HG02938 (cell line): ENCODE data around the gene NFATC1.
A peak's percentile ranks its signal among the peaks of the same experiment; 100 is the strongest.

Experiments
- ATAC-seq: cut with Tn5 transposase; IDR thresholded peaks from one replicate; pipeline ENCODE4 v1.9.1; 2021; ENCODE audit warnings: mild to moderate bottlenecking, moderate library complexity; ENCODE audit not compliant: unreplicated experiment

NFATC1 gene

GRCh38 chr18:79515331-79515730 is 119.6 kb downstream of the NFATC1 start:
- ATAC-seq, result no peak

GRCh38 chr18:79515944-79516351 is 120.2 kb downstream of the NFATC1 start:
- no peak for ATAC-seq

DNA sequence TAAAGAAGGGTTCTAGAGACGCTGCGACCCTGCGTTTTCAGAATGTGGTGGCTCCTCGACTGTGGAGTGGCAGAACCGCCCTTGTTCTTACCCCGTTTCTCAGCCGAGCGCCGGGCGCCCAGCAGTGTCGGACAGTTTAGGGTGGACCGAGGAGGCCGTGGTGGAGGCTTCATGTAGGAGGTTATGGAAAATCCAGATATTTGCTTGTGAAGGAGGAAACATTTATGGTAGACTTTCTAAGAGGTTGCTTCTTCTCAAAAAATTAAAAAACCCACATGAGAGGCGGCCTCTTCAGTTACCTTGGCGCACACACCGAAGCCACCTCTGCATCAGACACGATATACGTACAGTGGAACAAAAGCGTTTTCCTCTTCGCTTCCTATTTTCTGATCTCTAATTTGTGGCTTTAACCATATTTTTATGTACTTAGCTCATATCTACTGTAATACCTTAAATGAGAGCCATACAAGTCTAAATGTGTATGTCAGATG is 120.8 kb downstream of the NFATC1 start:
- ATAC-seq, result no peak

- ATAC-seq, result no peak
Observed at GRCh38 chr18:79517341-79517740, 121.6 kb downstream of the NFATC1 start.

- no peak for ATAC-seq
Observed at GRCh38 chr18:79518028-79518682, 122.4 kb downstream of the NFATC1 start.

- ATAC-seq, result no peak
Observed at GRCh38 chr18:79518683-79519128, 123.0 kb downstream of the NFATC1 start.

DNA sequence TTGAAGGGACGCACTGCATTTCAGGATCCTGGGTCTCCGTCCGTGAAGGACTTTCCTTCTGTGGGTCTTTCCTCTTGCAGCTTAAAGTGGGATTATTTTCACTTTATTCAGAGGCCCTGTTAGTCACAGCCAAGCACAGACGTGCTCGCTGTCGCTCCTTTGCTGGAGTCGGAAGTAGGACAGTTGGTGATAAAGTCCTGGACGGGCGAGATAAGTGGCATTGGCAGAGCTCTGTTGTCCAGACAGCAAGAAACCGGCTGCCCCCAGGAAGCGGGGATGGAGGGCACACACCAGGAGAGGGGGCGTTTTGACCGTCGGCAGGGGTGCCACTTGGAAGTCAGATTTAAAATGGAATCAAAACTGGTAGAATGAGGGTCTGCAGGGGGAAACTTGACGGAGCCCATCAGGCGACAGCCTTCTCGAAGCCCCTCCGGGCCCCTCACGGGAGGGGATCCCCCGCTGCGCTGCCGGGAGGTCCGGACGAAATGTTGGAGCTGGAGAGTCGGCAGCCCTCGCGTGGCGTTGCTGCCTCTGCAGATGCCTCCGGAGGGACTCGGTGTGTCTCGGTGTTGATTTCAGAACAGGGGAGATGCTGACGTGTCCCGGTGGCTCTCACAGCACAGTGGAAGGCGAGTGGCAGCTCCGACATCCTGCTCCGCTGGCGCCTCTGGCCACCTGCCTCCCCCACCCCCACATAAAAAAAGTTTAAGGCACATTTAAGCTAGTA is 124.2 kb downstream of the NFATC1 start:
- ATAC-seq, result no peak

DNA sequence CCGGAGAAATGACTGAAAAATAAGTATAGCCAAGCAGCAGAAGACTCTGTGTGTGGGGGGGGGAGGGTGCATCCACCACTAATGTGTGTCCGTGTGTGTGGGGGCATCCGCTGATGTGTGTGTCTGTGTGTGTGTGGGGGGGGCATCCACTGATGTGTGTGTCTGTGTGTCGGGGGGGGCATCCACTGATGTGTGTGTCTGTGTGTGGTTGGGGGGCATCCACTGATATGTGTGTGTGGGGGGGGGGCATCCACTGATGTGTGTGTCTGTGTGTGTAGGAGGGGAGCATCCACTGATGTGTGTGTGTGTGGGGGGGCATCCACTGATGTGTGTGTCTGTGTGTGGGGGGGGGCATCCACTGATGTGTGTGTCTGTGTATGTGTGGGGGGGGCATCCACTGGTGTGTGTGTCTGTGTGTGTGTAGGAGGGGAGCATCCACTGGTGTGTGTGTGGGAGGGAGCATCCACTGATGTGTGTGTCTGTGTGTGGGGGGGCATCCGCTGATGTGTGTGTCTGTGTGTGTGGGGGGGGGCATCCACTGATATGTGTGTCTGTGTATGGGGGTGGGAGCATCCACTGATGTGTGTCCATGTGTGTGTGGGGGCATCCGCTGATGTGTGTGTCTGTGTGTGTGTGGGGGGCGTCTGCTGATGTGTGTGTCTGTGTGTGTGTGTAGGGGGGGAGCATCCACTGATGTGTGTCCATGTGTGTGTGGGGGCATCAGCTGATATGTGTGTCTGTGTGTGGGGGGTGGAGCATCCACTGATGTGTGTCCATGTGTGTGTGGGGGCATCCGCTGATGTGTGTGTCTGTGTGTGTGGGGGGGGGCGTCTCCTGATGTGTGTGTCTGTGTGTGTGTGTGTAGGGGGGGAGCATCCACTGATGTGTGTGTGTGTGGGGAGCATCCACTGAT is 125.0 kb downstream of the NFATC1 start:
- ATAC-seq, result no peak

DNA sequence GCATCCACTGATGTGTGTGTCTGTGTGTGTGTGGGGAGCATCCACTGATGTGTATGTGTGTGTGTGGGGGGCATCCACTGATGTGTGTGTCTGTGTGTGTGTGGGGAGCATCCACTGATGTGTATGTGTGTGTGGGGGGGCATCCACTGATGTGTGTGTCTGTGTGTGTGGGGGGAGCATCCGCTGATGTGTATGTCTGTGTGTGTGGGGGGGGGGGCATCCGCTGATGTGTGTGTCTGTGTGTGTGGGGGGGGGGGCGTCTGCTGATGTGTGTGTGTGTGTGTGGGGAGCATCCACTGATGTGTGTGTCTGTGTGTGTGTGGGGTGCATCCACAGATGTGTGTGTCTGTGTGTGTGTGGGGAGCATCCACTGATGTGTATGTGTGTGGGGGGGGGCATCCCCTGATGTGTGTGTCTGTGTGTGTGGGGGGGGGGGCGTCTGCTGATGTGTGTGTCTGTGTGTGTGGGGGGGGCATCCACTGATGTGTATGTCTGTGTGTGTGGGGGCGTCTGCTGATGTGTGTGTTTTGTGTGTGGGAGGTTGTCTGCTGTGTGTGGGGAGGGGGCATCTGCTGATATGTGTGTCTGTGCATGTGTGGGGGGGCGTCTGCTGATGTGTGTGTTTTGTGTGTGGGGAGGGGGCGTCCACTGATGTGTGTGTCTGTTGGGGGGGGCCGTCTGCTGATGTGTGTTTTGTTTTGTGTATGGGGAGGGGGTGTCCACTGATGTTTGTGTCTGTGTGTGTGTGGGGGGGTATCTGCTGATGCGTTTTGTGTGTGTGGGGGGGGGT is 125.9 kb downstream of the NFATC1 start:
- ATAC-seq, result no peak

DNA sequence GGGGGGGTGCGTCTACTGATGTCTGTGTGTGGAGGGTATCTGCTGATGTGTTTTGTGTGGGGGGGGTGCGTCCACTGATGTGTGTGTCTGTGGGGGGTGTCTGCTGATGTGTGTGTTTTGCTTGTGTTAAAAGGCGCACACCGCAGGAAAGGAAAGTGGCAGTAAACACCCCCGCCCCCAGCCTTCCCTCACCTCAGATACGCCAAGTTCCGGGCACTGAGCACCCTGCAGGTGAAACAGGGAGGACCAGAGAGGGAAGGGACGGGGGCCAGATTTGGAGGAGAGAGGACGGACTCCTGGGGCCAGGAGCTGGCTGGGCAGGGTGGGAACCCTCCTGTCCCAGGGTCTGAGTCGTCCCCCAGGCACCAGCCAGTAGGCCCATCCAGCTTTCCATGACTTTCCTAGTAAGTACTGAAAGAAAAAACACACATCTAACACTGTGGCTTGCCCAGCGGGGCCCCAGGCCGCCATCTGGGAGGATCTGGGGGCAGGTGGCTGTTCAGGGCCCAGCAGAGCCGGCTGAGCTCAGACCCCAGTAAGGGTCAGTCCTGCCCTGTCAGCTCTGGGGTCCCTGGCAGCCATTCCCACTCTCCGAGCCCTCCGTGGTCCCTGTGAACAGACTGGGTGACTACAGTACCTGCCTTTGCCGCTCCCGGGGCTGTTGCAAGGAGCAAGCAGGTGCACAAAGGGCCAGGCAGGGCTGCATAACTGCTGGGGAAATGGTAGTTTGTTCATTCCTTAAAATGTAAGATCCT is 126.9 kb downstream of the NFATC1 start:
- peak; percentile 11 for ATAC-seq

DNA sequence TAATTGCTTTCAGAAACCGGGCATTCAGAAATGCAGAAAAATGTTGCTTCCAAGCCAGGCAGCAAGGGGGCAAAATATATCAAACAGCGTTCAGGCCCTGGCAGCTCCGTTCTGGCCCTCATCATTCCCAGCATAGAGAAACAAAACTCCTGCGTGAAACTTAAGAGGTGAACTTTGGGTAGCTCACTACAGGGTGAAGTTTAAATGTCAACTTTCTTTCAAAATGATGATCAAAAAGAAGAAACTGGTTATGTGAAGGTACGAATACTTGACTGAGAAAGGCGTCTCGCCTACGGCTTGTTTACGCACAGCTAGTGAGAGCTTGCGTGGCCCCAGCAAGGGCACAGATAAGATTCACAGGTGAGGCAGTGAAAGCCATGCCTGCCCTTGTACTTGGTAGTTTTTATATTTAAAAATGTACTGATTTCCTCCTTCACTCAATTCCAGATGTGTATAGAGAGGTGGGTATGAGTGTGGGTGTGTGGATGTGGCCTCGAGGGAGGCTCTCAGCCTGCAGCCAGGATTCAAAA is 127.5 kb downstream of the NFATC1 start:
- peak; percentile 36 for ATAC-seq

DNA sequence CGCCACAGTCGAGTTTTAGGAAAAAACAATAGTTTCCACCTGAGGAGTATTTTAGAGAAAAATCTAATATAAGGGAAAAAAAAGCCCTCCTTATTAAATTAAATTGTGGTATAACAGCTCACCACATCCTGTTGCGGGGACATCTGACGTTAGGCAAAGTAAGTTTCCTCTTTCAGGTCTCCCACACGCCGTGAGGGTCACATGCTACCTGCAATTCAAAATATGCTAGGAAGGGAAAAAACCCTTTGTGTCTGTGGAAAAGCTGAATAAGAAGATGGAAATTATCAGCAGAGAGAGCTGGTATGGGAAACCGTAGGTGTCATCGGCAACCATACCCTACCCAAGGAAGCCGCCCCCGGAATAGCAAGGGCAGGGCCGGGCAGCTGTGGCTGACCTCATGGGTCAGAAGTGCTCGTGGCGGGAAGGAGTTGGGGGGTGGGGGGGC is 128.0 kb downstream of the NFATC1 start:
- ATAC-seq, result peak; percentile 64

GRCh38 chr18:79524181-79525078 is 128.7 kb downstream of the NFATC1 start:
- peak; percentile 25 for ATAC-seq

DNA sequence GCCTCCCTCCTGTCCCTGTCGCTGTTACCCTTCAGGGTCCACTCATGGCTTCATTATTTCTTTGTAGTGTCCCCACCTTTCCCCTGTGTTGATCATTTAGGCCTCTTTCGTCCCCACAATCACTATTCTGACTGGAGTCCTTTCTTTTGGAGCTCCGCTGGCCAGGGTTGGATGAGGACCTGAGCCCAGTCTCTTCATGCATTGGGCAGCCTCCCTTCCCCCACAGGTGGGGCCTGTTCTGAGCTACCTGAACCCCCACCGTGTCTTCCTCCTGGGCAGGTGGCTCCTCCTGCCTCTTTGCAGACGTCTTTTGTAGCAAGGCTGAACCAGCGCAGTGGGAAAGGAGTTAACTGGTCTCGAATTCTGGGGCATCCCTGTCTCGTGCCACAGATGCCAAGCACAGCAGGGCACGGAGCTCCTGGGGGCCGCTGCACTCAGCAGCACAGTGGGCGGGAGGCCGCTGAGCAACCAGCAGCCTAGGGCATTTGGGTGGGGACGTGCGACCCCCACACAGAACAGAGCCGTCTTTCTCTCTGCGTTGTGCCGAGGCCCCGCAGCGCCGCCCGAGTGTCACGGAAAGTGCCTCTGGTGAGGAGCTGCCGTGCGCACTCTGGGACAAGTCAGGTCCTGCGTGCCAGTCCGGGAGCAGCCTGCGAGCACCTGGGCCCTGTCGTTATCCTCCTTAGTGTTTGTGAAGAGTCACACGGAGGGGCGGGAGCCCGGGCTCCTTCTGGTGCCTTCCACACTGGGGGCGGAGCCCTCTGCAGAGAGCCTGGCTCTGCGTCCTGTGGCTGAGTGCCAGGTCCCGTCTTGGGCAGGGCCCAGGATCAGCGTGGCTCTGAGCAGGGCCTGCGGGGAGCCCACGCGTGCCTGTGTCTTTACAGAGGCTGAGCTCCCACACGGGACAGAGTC is 130.1 kb downstream of the NFATC1 start:
- ATAC-seq, result no peak

GRCh38 chr18:79526468-79527460 is 131.0 kb downstream of the NFATC1 start:
- ATAC-seq, result no peak

DNA sequence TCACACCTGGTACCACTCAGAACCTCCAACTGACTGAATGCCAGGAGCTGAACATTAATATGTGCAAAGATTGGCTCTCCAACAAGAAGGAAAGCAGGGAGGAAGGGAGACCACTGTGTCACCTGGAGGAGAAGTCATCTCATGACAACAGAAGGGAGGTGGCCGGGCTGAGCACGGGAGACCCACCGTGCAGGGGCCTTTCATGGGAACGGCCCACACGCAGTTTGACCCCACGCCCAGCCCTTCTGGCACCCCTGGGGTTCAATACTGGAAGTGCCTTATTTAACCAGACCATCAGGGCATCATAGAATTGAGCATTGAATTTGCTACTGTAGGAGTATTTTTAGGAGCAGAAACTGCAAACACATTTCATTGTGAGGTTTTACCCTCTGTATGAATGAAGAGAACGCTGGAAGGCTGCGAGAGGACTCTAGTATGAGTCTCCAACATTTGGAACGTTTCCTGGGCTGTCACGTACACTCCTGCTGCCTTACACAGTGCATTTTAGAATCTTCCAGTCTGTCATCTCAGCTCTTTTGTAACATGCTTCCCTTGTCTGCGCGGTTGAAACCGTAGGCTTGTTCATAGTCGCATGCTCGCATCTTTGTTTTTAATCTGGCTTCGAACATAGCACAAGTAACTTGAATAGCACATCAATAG is 132.1 kb downstream of the NFATC1 start:
- ATAC-seq, result no peak
